Posterior vena cava (tissue), 2 donors: ENCODE measurements around the gene CRTAP. TPM values are rescaled to one million over a fixed set of nuclear protein-coding genes. Genes with fewer than 3 reads are reported as not detected.
"Not testable (repeated sequence)": the region's sequence is repeated elsewhere in the genome, so short reads cannot be mapped to it uniquely, and the experiment has no call there.

Source experiments
- DNase-seq: peaks from one replicate; pipeline ENCODE4 v3.0.0-alpha.2; 2020; ENCODE audit warnings: low spot score
- intact Hi-C, 2 donors: fragments of 100-400 bp; cut with DNase I; formaldehyde crosslinking; loops; one replicate each; pipeline versions ENCODE4 v1.14.1 to v1.14.2; 2022 to 2023
- total RNA-seq, 2 donors: library from RNA; stranded (reverse); fragmentation: NEBNext Ultra II Directional; extraction: Animal tissue kit (Norgen Biotek cat#: 25700); gene quantifications; one replicate each; pipeline ENCODE4 v1.2.1, GENCODE V29; 2021
- donor health status: DM: yes; HTN: yes; CAD: no.
- donor health status: DM: yes; HTN: yes; CAD: no.

CRTAP gene
- total RNA-seq, 2 donors from 2014 or later: 250 to 323 TPM

DNA sequence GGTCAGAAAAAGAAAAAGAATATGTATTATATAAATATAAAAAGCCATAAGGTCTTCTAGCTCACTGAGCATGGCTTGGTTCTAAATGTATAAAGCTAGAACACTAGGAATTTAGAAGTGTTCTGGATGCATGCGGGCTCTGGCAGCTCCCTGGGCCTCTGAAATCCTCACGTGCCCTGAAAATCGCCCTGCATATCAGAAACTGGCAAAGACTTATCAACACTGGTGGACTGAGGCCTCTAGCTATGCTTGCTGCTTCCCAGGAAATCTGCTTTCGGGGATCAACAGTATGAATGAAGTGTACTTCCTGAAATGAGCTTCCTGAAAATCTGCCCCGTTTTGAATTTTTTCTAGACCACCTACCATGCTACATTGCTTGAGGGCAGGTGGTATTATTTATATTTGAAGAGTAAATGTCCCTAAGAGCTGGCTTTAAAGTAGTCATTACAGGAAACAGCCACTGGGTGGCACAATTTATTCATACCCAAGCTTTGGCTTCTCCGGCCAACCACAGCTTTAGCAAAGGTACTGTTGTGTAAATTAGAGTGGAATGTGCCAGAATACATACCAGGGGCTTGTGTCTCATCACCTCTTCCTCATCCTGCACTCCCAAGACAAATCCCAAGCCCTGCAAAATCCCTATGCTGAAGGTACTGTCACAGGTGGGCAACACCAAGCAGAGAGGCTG is 17.7 kb downstream of the CRTAP start:
- no peak for DNase-seq
- intact Hi-C loops: loop anchor here (5.0 kb wide), 1 partner anchor 241 kb away; no protein-coding TSS in a partner anchor

GRCh38 chr3:33132019-33132360 is 18.2 kb downstream of the CRTAP start:
- no peak for DNase-seq
- intact Hi-C loops: loop anchor here (5.0 kb wide), 1 partner anchor 240 kb away; no protein-coding TSS in a partner anchor

GRCh38 chr3:33134026-33134625 is 20.3 kb downstream of the CRTAP start:
- intact Hi-C loops: loop anchor here (5.0 kb wide), 1 partner anchor 238 kb away; no protein-coding TSS in a partner anchor

DNA sequence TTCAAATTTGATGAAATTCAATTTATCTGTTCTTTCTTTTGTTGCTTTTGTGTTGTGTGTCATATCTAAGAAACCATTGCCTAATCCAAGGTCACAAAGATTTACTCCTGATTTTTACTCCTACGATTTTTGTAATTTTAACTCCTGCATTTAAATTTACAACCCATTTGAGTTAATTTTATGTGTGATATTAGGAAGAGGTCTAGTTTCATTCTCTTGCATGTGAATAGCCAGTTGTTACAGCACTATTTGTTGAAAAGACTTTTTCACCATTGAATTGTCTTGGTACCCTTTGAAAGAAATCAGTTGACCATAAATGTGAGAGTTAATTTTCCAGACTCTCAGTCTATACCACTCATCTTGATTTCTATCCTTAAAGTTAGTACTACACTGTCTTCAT is 23.9 kb downstream of the CRTAP start:
- intact Hi-C loops: no loop called here
- no peak for DNase-seq

More at GRCh38 chr3:33134026-33134625, 20.3 kb downstream of the CRTAP start:
- DNase-seq: no peak

GRCh38 chr3:33139006-33139623 is 25.3 kb downstream of the CRTAP start:
- intact Hi-C loops, DNase-seq: not testable (repeated sequence)

DNA sequence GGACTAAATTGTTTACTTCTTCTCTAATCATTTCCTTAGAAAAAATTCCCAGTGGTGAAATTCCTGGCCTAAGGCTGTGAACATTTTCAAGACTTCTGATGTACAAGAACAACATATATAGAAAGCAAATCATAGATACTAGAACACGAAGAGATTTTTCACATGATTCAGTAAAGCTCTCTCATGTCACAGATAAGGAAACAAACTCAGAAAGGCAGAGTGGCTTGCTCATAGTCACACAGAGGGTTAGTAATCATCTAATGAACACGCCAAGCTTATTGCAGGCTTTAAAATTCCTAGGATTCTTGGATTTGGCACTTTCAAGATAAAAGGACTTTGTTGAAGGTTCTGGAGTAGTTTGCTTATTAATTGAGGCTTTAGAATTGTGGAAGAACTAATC is 26.2 kb downstream of the CRTAP start:
- DNase-seq: no peak
- intact Hi-C loops: no loop called here

DNA sequence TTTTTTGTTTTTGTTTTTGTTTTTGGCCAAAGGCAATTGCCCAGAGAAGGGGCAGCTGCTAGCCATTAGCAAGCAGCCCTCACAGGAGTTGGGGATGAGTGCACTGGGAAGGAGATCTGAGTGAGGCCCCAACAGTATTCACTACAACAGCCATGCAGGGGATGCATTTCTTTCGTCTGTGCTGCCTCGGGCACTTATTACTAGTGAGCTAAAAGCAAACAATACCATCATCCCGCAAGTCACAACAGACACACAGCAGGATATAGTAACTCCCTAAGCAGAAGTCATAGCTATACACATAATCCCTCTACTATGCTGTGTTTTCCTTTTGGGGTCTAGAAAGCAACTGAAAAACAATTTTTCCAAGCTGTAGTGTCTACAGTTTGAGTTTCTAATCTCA is 27.2 kb downstream of the CRTAP start:
- no peak for DNase-seq
- intact Hi-C loops: no loop called here

GRCh38 chr3:33144433-33144832 is 30.6 kb downstream of the CRTAP start:
- intact Hi-C loops: no loop called here

DNA sequence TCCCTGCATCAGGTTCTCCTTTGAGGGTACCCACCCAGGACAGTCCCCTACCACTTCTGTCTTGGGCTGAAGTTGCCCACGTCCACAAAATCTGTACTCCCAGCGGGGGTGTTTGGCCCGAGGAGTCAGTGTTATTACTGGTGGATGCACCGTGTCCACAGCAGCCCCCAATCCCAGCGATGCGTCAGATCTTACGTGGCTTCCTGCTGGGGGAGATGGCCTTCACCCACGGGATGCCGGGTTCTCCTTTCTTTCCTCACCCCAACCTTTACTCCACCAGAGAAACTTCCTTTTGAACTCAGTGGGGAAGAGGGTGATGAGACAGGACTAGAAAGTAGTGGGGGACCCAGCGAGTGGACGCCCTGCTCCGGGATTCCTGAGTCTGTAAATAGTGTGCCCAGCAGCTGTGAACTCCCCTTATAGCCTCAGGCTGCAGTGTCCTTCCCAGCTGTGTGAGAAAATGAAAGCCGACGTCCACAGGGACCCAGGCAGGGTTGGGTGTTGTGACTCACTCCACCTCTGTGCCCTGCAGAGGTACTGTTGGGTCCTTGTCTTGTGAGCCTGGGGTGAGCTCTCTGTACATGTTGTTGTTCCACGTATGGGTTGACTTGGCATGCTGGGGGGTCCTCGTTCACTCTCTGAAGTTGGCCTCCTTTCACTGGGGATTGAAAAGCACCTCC is 31.5 kb downstream of the CRTAP start:
- intact Hi-C loops: no loop called here
- DNase-seq: no peak

More at GRCh38 chr3:33144433-33144832, 30.6 kb downstream of the CRTAP start:
- no peak for DNase-seq

DNA sequence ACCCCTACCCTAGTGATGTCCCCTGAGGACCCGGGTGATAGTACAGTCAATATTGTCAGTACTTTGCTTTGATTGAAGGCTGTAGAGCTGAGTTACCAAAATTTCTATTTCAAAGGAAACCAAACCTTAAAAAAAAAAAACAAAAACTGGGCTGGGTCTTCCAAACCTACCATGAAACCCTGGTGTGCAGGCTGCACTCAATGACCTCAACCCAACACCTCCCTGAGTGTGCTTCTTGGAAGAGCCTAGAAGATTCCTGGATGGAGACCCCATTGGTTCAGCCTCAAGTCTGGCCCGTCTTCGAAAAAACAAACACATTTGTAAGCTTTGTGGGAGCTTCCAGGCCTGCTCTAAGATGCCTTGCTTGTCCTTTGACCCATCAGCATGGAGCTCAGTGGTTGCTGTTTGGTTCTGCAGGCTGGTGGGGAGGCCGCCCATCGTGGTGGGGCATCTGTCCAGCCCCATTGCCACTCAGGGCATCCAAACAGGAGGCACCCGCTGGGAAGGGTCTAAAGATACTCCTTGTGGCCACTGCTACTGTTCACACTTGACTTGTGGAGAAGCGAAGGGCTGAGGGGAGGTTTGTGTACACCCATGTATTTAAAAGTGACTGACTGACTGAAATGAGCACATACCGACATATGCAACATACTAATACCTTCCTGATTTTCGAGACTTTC is 32.2 kb downstream of the CRTAP start:
- intact Hi-C loops: no loop called here
- no peak for DNase-seq

DNA sequence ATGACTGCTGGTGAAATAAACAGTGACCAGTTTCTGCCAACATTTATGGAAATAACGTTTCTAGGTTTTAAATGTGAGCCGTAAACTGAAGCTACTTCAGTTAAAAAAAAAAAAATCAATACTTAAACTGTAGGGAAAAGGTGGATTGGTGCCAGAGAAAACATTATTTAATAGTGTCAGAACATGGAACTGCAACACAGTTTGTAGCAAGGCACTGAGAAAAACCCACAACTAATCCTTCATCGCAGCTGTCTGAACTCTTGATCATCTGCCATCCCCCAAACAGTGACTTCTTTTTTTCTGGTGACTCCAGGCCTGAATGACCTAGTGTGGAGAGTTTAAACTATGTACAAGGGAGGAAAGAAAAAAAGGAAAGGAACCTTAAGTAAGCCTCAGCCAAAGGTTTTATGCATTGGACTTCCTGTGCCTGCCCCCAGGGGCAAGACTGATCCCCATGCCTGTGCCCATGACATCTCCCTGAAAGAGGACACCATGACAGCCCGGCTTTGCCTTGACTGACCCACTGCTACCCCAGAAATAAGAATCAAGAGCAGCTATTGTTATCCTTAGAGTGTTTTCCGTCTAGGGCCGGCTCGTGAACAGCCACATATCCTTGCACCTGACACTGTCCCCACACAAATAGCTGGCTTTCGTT is 33.1 kb downstream of the CRTAP start:
- intact Hi-C loops: no loop called here
- DNase-seq: no peak

GRCh38 chr3:33149342-33149741 is 35.5 kb downstream of the CRTAP start:
- no peak for DNase-seq
- intact Hi-C loops: no loop called here

- no peak for DNase-seq
These were observed 38.8 kb downstream of the CRTAP start for GRCh38 chr3:33152363-33153360.

DNA sequence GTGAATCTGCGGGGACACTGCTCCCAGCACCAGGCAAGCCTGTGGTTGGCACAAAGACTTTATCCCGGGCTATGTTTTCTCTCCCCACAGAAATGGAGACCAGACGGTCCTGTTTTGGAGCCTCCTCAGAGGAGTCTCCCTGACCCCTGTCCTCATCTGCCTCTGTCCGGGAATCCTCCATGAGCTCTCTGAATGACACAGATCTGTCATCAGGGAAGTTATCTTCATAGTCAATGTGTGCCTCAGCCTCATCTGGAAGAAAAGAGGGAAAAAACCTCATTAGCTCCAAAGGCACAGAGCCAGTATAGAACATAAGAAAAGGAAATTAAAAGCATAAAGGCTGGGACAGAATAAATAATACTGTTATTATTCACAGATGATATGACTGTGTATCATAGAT is 40.0 kb downstream of the CRTAP start:
- intact Hi-C loops: no loop called here
- no peak for DNase-seq

More at GRCh38 chr3:33152363-33153360, 38.8 kb downstream of the CRTAP start:
- intact Hi-C loops: no loop called here

DNA sequence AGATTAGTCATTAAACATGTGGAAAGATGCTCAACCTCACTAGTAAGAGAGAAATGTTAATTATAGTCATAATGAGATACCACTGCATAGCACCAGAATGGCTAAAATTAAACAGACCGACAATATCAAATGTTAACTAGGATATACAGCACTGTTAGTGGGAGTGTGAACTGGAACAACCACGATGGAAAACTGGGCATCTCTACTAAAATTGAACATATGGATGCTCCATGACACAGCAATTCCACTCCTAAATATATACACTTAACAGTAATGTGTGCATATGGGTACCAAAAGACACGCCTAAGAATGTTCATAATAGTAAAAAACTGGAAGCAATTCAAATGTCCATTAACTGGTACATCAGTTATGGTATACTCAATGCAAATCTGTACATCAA is 41.5 kb downstream of the CRTAP start:
- intact Hi-C loops: no loop called here
- no peak for DNase-seq

- intact Hi-C loops: no loop called here
- DNase-seq: no peak
These were observed 45.4 kb downstream of the CRTAP start for GRCh38 chr3:33159234-33159633.

DNA sequence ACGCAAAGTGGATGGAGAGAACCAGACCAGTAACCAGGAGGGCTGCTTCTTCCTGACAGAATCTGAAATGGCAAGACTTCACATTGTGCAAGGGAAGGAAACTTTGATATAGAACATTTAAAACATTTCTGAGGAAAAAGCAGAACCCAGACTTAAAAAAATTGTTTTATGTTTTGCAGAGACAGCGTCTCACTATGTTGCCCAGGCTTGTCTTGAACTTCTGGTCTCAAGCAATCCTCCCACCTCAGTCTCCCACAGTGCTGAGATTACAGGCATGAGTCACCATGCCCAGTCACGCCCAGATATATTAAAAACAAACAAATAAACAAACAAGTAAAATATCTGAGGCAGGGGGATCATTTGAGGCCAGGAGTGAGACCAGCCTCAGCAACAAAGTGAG is 46.2 kb downstream of the CRTAP start:
- no peak for DNase-seq
- intact Hi-C loops: no loop called here

DNA sequence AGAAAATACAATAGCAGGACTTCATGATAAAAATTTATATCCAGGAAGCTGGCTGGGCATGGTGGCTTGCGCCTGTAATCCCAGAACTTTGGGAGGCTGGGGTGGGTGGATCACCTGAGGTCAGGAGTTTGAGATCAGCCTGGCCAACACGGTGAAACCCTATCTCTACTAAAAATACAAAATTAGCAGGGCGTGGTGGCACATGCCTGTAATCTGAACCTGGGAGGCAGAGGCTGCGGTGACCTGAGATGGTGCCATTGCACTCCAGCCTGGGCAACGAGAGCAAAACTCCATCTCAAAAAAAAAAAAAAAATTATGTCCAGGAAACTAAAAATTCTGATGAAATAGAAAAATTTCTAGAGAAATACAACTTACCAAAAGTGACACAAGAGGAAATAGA is 48.8 kb downstream of the CRTAP start:
- intact Hi-C loops: not testable (repeated sequence)

More for the DNA sequence above, 48.8 kb downstream of the CRTAP start:
- DNase-seq: not testable (repeated sequence)
